Brain microvascular endothelial cell (primary cell): ENCODE data around the gene PTPN9.

Source experiments
- DNase-seq: peaks from one replicate; pipeline ENCODE4 v3.0.0-alpha.2; 2020
- H3K27ac ChIP-seq: fragments of 250-450 bp; sonication (Bioruptor Pico); 2 replicates; pipeline ENCODE4 v1.5.1; 2020; ENCODE audit warnings: mild to moderate bottlenecking, moderate library complexity
- H3K27me3 ChIP-seq: fragments of 250-450 bp; sonication (Bioruptor Pico); replicated peaks from 2 replicates; pipeline ENCODE4 v1.5.1; 2020; ENCODE audit warnings: mild to moderate bottlenecking
- H3K36me3 ChIP-seq: fragments of 250-450 bp; sonication (Bioruptor Pico); replicated peaks from 2 replicates; pipeline ENCODE4 v1.5.1; 2020; ENCODE audit warnings: mild to moderate bottlenecking
- H3K4me3 ChIP-seq: 2 replicates; pipeline ENCODE4 v1.5.1; 2011; ENCODE audit warnings: low read depth, mild to moderate bottlenecking, control low read depth, low read length, moderate library complexity
- in situ Hi-C: cut with HindIII; loops from 2 replicates; pipeline ENCODE4 v1.10.0; 2017; ENCODE audit warnings: low sequenced_read_pairs, low pct_ligation_motif_present
- TF ChIP-seq, protein P1 (sequence below): IDR thresholded peaks from 2 replicates; pipeline ENCODE4 v1.5.1; 2011; ENCODE audit warnings: low read depth, mild to moderate bottlenecking, moderate library complexity, low read length, control low read depth, inconsistent platforms; ENCODE audit errors: missing control alignments

Gene PTPN9

DNA sequence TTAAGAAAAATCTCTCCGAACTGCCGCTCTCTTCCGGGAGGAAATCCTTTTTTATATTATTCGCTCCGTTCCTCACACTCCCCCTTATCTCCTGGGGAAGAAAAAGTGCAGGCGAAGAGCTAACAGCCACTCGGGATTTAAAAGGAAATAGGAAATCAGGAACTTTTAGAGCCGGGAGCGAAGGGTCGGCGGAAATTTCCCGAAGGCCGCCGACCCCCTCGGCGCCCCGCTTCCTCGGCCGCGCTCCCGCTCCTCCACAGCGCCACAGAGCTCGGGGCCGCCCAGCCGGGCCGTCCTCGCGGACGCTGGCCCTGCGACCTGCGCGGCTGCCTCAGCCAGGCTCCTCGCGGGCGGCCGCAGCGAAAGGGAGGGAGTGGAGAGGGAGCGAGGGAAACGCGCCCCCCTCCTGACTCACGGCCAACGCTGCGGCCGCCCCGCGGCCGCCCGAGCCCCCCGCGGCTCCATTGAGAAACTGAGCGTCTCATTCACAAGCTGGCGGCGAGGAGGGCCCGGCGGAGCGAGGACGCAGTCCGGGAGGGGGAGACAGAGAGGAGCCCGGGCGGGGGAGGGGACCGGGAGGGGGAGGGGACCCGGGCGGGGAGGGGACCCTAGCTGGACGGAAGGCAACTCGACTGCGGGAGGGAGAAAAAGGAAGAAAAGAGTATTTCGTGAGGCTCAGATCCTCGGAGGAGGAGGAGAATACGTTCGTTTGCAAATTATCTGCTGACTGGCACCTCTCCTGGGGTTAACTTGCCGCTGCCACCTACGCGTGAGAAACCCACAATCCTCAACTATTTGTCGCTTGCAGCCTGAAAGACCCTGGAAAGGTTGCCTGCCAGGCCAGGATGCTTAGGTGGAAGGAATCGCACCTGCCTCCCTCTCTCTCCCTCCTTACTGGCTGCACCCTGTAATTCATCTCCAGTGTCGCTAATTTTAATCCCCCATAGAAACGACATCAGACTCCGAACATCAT, at the start of gene PTPN9:
Gene PTPN9 (minus strand): TSS at position 368 of the 973 bp plus-strand sequence. CDS start 539 bp downstream, outside the sequence.
- Histone ChIP-seq H3K27ac (peak within 1 kb of the TSS; percentile 49), H3K36me3 (no peaks in the 10 kb centered on the region), H3K27me3 (no peaks in the 10 kb centered on the region), H3K4me3 (peak within 1 kb of the TSS; percentile 82)
- TF ChIP-seq, protein P1, sequence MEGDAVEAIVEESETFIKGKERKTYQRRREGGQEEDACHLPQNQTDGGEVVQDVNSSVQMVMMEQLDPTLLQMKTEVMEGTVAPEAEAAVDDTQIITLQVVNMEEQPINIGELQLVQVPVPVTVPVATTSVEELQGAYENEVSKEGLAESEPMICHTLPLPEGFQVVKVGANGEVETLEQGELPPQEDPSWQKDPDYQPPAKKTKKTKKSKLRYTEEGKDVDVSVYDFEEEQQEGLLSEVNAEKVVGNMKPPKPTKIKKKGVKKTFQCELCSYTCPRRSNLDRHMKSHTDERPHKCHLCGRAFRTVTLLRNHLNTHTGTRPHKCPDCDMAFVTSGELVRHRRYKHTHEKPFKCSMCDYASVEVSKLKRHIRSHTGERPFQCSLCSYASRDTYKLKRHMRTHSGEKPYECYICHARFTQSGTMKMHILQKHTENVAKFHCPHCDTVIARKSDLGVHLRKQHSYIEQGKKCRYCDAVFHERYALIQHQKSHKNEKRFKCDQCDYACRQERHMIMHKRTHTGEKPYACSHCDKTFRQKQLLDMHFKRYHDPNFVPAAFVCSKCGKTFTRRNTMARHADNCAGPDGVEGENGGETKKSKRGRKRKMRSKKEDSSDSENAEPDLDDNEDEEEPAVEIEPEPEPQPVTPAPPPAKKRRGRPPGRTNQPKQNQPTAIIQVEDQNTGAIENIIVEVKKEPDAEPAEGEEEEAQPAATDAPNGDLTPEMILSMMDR = peak; percentile 60
- in situ Hi-C loops = no loop called here
- peak; percentile 72 for DNase-seq

DNA sequence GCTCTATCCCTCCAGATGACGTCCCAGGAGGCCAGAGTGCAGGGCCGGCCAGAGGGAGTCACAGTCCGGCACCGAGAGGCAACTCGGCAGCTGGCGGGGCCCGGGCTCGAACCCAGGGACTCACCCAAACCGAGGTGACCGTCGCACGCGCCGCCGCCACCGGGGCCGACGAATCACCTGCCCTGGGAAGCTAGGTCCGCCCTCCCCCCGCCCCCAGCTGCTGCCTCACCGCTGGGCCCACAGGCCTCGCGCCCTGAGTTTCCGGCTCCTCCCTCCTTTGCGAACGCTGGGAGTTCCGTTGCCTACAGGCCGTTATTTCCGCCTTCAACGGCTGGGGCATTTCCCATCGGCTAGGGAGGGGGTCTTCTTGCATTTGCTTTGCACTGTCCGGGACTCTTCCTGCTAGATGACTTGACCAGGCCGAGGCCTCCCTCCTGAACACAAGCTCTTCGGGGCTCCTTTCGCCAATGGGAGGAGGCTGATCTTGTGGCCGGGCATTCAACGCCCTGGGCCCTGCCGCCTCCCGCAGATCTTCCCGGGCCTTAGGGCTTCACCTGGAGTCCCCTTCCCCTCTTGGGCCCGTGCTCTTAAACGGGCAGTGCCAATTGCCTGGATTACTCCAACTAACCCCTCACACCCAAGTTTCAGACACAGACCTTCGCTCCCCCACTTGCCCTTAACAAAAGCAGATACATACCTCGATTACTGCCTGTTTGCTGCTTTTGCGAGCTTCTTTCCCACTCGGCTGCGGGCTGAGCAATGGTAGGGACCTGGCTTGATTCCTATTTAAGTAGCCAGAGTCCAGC, 46.6 kb upstream of the PTPN9 start, which contains the start of gene SNUPN:
Gene SNUPN (minus strand): TSS at position 184 of the 806 bp plus-strand sequence. CDS start 4,674 bp downstream, outside the sequence.
- Histone ChIP-seq H3K27ac (peak within 1 kb of the TSS; percentile 70), H3K4me3 (peak within 1 kb of the TSS; percentile 83), H3K36me3 (no peaks in the 10 kb centered on the region), H3K27me3 (no peaks in the 10 kb centered on the region)
- in situ Hi-C loops = no loop called here
- TF ChIP-seq, protein P1 = no peak
- peak; percentile 85 for DNase-seq

DNA sequence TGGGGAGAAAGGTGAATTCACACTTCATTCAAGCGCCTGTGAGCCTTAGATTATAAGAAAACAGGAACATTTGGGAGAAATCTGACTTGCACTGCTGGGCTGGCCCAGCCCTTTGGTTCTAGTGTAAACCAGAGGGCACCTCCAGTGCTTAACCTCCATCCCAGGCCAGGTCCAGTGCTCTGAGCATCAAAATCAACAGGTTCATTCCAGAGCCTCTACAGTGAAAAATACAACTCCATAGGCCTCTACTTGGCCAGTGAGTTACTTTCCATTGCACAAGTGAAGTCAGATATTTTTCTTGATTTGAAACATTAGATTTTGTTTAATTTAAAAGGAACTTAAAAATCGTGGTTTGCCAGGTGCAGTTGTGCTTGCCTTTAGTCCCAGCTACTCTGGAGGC, 43.4 kb upstream of the PTPN9 start:
- in situ Hi-C loops = no loop called here
- Histone ChIP-seq H3K27me3 (no peaks in the 10 kb centered on the region), H3K4me3 (no peak overlapping the region), H3K27ac (no peak overlapping the region), H3K36me3 (peaks cover 22% of the 10 kb centered on the region)
- TF ChIP-seq, protein P1 = no peak
- no peak for DNase-seq

DNA sequence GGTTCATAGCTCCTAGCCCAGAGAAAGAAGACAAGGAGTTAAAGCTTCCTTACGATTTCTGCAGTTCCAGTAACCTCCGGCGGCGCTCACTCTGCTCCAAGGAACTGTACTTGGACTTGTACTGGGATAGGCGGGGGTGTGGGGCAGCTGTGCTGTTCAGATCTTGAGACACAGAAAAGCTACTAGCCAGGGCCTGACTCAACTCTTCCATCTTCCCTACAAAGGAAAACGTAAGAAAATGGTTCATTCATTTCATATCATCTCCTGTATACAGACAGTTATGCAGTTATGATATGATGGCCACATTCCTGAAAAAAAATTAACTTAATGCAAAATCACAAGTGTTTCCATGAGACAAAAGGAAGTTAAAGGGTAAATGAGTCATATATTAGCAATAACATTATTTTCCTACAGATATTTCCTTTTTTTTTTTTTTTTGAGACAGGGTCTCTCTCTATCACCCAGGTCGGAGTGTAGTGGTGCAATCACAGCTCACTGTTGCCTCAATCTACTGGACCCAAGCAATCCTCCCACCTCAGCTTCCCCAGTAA, 41.8 kb upstream of the PTPN9 start:
- Histone ChIP-seq H3K36me3 (peaks cover 37% of the 10 kb centered on the region), H3K27ac (peak overlapping the region; percentile 97), H3K4me3 (peak overlapping the region; percentile 36), H3K27me3 (no peaks in the 10 kb centered on the region)
- DNase-seq = peak; percentile 90
- TF ChIP-seq, protein P1 = peak; percentile 53
- in situ Hi-C loops = no loop called here

DNA sequence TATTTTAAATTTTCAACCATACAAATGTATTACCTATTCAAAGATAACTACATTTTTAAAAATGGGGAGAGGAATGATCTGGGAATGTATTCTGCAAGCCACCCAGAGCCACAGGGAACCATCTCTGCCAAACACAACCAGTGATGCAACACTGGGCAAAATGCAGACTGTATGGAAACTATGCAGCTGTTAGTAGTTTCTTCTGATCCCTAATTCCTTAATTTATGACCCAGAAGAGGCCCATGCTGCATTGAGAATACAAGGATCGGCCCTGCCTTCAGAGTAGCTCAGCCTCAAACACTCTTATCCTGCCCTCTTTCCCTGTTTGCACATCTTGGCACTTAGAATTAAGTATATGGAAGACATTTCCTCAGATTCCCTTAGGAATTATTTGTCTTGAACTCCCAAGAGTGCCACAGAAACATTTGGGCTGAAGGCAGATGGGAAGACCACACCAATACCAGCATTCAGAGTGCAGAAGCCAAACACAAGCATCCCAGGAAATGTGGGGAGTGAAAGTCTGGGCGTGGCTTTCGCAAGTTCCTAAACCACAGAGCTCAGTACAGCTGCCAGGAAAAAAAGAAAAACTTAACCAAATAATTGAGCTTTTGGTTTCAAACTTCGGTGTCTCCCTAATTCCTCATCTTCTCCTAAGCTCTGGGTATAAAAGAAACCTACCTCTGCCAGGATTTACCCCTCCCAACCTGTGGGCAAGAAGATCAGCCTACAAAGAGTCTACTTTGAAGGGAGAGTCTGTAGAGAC, 41.1 kb upstream of the PTPN9 start:
- peak; percentile 22 for DNase-seq
- H3K27ac ChIP-seq = peak overlapping the region; percentile 97
- peaks cover 40% of the 10 kb centered on the region for H3K36me3 ChIP-seq
- peak overlapping the region; percentile 36 for H3K4me3 ChIP-seq
- no peaks in the 10 kb centered on the region for H3K27me3 ChIP-seq
- TF ChIP-seq, protein P1 = no peak
- in situ Hi-C loops = no loop called here
